ENCODE measurements around the gene NDUFAF7.
A peak's percentile ranks its signal among the peaks of the same experiment; 100 is the strongest.
"Not testable (repeated sequence)": the region's sequence is repeated elsewhere in the genome, so short reads cannot be mapped to it uniquely, and the experiment has no call there.

NDUFAF7 gene

DNA sequence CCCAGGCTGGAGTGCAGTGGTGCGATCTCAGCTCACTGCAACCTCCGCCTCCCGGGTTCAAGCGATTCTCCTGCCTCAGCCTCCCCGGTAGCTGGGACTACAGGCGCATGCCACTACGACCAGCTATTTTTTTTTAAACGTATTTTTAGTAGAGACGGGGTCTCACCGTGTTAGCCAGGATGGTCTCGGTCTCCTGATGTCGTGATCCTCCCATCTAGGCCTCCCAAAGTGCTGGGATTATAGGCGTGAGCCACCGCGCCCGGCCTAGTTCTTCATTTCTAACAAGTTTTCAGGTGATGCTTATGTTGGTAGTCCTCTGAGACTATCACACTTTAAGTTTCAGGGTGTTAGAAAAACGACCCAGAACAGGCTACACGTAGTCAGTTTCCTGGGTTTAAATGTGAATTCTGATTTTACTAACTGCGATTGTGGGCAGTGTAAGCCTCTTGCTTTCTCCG is 35.6 kb upstream of the NDUFAF7 start:
- CTCF ChIA-PET; POLR2A ChIA-PET; H3K27ac ChIP-seq (ENCODE audit: extremely low read depth, low read depth, low read length): not testable (repeated sequence)

DNA sequence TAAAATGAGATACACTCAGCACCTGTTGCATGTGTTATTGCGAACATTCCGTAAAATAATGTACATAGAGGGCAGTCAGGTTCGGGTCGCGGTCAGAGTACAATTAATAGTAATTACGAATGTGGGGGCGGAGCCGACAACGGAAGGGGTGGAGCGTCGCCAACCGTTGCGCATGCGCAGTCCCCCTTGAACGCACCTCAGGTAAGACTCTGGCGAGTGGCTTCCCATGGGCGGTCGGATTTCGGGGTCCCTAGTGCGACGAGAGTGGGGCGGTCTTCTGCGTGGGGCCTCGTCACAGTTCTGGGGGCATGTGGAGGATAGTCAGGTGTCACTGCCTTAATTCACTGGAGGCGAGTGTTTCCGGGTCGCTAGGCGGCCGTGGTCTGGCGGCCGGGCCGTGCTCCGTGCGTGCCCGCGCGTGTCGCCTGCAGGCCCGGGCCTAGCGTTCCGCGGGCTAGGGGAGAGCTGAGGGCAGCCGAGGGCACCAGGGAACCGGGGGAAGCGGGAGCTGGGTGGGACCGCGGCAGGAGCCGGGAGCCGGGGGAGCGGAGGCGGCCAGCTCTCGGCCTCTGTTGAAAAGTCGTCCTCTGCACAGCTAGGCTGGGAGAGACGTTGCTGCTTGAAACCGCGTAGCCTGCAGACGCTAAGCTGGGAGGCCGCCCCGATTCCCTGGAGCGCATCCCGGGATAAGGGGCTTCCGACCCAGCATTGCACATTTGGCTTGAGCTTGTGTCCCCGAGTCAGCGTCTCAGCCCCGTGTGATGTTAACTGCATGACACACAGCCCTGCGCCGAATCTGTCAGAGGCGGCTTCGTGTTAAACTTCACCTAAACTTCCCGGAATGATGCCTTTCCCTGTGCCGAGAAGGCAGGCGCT is 34.9 kb upstream of the NDUFAF7 start, which contains the start of gene CEBPZOS:
Gene CEBPZOS (plus strand): TSS at position 177 of the 876 bp plus-strand sequence. CDS start 3,209 bp downstream, outside the sequence.
- H3K4me1 ChIP-seq (ENCODE audit: control insufficient read depth, insufficient read depth, low read length), result no peaks in the 10 kb centered on the region
- H3K9me3 ChIP-seq (ENCODE audit: control insufficient read depth, insufficient read depth, low read depth, low read length), result no peaks in the 10 kb centered on the region
- H3K27ac ChIP-seq (ENCODE audit: extremely low read depth, low read depth, low read length), result peak within 1 kb of the TSS; percentile 84
- CTCF ChIA-PET, result no interaction called here
- POLR2A ChIA-PET, result interaction anchor here (0.5 to 1.5 kb wide), 3 partner anchors 21 to 41 kb away, joined by 3 to 7 read pairs (median 3); partner anchors contain the start of genes CEBPZ and NDUFAF7
- H3K36me3 ChIP-seq (ENCODE audit: control insufficient read depth in 2 of 2, insufficient read depth in 1 of 2, low read length in 2 of 2), result peaks cover 10 to 20% of the 10 kb centered on the region in 2 experiments
- H3K4me3 ChIP-seq (ENCODE audit: low read depth, low read length), result peak within 1 kb of the TSS; percentile 97
- peak; percentile 24; the same call in 1 of the 2 replicates for TF ChIP-seq ZNF629 (tag by site-specific recombination; IDR thresholded peaks at IDR 0.05)
- TF ChIP-seq ZNF555 (tag by site-specific recombination; conservative IDR thresholded peaks at IDR 0.05), result no peak
- TF ChIP-seq ZFP37 (tag by site-specific recombination; IDR thresholded peaks at IDR 0.05), result peak; percentile 68; the same call in 1 of the 2 replicates
- TF ChIP-seq ZBTB17 (tag by site-specific recombination; IDR thresholded peaks at IDR 0.05), result peak; percentile 60
- TF ChIP-seq ZNF600 (tag by site-specific recombination; IDR thresholded peaks at IDR 0.05), result no peak; the same call in 1 of the 2 replicates
- no peak for TF ChIP-seq ZNF37A (tag by site-specific recombination; IDR thresholded peaks at IDR 0.05)
- peak; percentile 56 for TF ChIP-seq ZBTB48 (tag by site-specific recombination; IDR thresholded peaks at IDR 0.05)
- TF ChIP-seq ZNF560 (tag by site-specific recombination; IDR thresholded peaks at IDR 0.05; ENCODE audit: borderline replicate concordance), result no peak
- 0 out of 2 replicates have a peak, but pooled peaks have one; percentile 40 for TF ChIP-seq ZNF664 (tag by site-specific recombination; IDR thresholded peaks at IDR 0.05)
- TF ChIP-seq TRIM28 (IDR thresholded peaks at IDR 0.05; ENCODE audit: borderline replicate concordance, low read length), result peak; percentile 37; the same call in 1 of the 2 replicates
- no peak for TF ChIP-seq OVOL3 (tag by site-specific recombination; IDR thresholded peaks at IDR 0.05)
- peak; percentile 68; the same call in 1 of the 2 replicates for TF ChIP-seq ZNF501 (tag by site-specific recombination; IDR thresholded peaks at IDR 0.05)
- no peak for TF ChIP-seq ZNF248 (tag by site-specific recombination; IDR thresholded peaks at IDR 0.05)
- TF ChIP-seq, protein P1, sequence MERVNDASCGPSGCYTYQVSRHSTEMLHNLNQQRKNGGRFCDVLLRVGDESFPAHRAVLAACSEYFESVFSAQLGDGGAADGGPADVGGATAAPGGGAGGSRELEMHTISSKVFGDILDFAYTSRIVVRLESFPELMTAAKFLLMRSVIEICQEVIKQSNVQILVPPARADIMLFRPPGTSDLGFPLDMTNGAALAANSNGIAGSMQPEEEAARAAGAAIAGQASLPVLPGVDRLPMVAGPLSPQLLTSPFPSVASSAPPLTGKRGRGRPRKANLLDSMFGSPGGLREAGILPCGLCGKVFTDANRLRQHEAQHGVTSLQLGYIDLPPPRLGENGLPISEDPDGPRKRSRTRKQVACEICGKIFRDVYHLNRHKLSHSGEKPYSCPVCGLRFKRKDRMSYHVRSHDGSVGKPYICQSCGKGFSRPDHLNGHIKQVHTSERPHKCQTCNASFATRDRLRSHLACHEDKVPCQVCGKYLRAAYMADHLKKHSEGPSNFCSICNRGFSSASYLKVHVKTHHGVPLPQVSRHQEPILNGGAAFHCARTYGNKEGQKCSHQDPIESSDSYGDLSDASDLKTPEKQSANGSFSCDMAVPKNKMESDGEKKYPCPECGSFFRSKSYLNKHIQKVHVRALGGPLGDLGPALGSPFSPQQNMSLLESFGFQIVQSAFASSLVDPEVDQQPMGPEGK (tag by site-specific recombination; IDR thresholded peaks at IDR 0.05), result no peak
- TF ChIP-seq SP2 (tag by site-specific recombination; IDR thresholded peaks at IDR 0.05), result peak; percentile 61
- TF ChIP-seq, protein P2, sequence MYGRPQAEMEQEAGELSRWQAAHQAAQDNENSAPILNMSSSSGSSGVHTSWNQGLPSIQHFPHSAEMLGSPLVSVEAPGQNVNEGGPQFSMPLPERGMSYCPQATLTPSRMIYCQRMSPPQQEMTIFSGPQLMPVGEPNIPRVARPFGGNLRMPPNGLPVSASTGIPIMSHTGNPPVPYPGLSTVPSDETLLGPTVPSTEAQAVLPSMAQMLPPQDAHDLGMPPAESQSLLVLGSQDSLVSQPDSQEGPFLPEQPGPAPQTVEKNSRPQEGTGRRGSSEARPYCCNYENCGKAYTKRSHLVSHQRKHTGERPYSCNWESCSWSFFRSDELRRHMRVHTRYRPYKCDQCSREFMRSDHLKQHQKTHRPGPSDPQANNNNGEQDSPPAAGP (tag by site-specific recombination; IDR thresholded peaks at IDR 0.05), result no peak
- no peak for TF ChIP-seq ZNF2 (tag by site-specific recombination; IDR thresholded peaks at IDR 0.05)
- TF ChIP-seq ZNF785 (tag by site-specific recombination; IDR thresholded peaks at IDR 0.05), result no peak
- no peak for TF ChIP-seq ZNF214 (tag by site-specific recombination; IDR thresholded peaks at IDR 0.05; ENCODE audit: borderline replicate concordance)
- TF ChIP-seq ZEB2 (tag by site-specific recombination; IDR thresholded peaks at IDR 0.05), result peak; percentile 73; the same call in 1 of the 2 replicates
- peak; percentile 98 for TF ChIP-seq SCRT2 (tag by site-specific recombination; IDR thresholded peaks at IDR 0.05)
- no peak for TF ChIP-seq ZFP41 (tag by site-specific recombination; IDR thresholded peaks at IDR 0.05; ENCODE audit: borderline replicate concordance)
- TF ChIP-seq, protein P3, sequence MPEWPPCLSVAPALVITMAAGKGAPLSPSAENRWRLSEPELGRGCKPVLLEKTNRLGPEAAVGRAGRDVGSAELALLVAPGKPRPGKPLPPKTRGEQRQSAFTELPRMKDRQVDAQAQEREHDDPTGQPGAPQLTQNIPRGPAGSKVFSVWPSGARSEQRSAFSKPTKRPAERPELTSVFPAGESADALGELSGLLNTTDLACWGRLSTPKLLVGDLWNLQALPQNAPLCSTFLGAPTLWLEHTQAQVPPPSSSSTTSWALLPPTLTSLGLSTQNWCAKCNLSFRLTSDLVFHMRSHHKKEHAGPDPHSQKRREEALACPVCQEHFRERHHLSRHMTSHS (tag by site-specific recombination; IDR thresholded peaks at IDR 0.05), result no peak
- TF ChIP-seq ZXDB (tag by site-specific recombination; IDR thresholded peaks at IDR 0.05), result peak; percentile 61
- TF ChIP-seq ZBTB1 (tag by site-specific recombination; IDR thresholded peaks at IDR 0.05), result no peak
- TF ChIP-seq ZBTB20 (tag by site-specific recombination; IDR thresholded peaks at IDR 0.05), result peak; percentile 52; the same call in 1 of the 2 replicates
- TF ChIP-seq ZNF394 (tag by site-specific recombination; IDR thresholded peaks at IDR 0.05; ENCODE audit: borderline replicate concordance), result peak; percentile 41; the same call in 1 of the 2 replicates
- TF ChIP-seq, protein P4, sequence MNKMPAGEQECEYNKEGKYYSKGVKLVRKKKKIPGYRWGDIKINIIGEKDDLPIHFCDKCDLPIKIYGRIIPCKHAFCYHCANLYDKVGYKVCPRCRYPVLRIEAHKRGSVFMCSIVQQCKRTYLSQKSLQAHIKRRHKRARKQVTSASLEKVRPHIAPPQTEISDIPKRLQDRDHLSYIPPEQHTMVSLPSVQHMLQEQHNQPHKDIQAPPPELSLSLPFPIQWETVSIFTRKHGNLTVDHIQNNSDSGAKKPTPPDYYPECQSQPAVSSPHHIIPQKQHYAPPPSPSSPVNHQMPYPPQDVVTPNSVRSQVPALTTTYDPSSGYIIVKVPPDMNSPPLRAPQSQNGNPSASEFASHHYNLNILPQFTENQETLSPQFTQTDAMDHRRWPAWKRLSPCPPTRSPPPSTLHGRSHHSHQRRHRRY (tag by site-specific recombination; IDR thresholded peaks at IDR 0.05), result no peak
- TF ChIP-seq ZNF48 (tag by site-specific recombination; IDR thresholded peaks at IDR 0.05), result no peak
- TF ChIP-seq ZFHX2 (tag by site-specific recombination; conservative IDR thresholded peaks at IDR 0.05), result peak; percentile 37

More for the DNA sequence above, 35.6 kb upstream of the NDUFAF7 start:
- 0 out of 2 replicates have a peak, but pooled peaks have one; percentile 11 for TF ChIP-seq SCRT1 (tag by site-specific recombination; IDR thresholded peaks at IDR 0.05; ENCODE audit: borderline replicate concordance)
- peaks cover 4 to 15% of the 10 kb centered on the region in 2 experiments for H3K36me3 ChIP-seq (ENCODE audit: control insufficient read depth in 2 of 2, insufficient read depth in 1 of 2, low read length in 2 of 2)
- not testable (repeated sequence) for H3K9me3 ChIP-seq (ENCODE audit: control insufficient read depth, insufficient read depth, low read depth, low read length); H3K4me1 ChIP-seq (ENCODE audit: control insufficient read depth, insufficient read depth, low read length)
- peak overlapping the region; percentile 97 for H3K4me3 ChIP-seq (ENCODE audit: low read depth, low read length)

All from HEK293 (cell line).